Activated B cell treated with CpG ODN at 0.5 μM for 24 hours (primary cell): ENCODE data around the gene MCOLN2. TPM values are rescaled to one million over a fixed set of nuclear protein-coding genes. Genes with fewer than 3 reads are reported as not detected.

ENCODE experiments used
- ATAC-seq: fragments of 200-7000 bp; cut with Tn5 transposase; one replicate; pipeline ENCODE4 v1.10.0; 2021; ENCODE audit warnings: low read depth, mild to moderate bottlenecking, moderate library complexity
- CTCF ChIA-PET: fragments of 350-600 bp; sonication (Branson Sonifier 250); formaldehyde crosslinking; loops from one replicate; lab custom pipeline; 2021; ENCODE audit warnings: antibody characterized with exemption; lab: Charles Lee
- POLR2A ChIA-PET: fragments of 350-600 bp; sonication (Branson Sonifier 250); formaldehyde crosslinking; loops from one replicate; lab custom pipeline; 2021; ENCODE audit warnings: antibody characterized with exemption; lab: Charles Lee
- DNase-seq: peaks from one replicate; pipeline ENCODE4 v3.0.0; 2022
- H3K27ac Mint-ChIP-seq: one replicate; pipeline ENCODE4 v1.8.0; 2020; ENCODE audit warnings: mixed read lengths
- H3K27me3 Mint-ChIP-seq: one replicate; pipeline ENCODE4 v1.8.0; 2021; ENCODE audit warnings: mixed read lengths
- H3K36me3 Mint-ChIP-seq: one replicate; pipeline ENCODE4 v1.8.0; 2021; ENCODE audit warnings: low read depth, mixed read lengths
- H3K4me1 Mint-ChIP-seq: one replicate; pipeline ENCODE4 v1.8.0; 2021; ENCODE audit warnings: mixed read lengths
- H3K4me3 Mint-ChIP-seq: one replicate; pipeline ENCODE4 v1.8.0; 2020; ENCODE audit warnings: mild to moderate bottlenecking, mixed read lengths
- H3K9me3 Mint-ChIP-seq: one replicate; pipeline ENCODE4 v1.8.0; 2020; ENCODE audit warnings: mixed read lengths
- CTCF ChIP-seq: fragments of 200-600 bp; IDR thresholded peaks from one replicate; pipeline ENCODE4 v1.8.0; 2022; ENCODE audit warnings: antibody characterized with exemption, mild to moderate bottlenecking
- intact Hi-C: fragments of 100-400 bp; cut with micrococcal nuclease; formaldehyde crosslinking; loops from one replicate; pipeline ENCODE4 v1.15.1; 2024
- total RNA-seq: library from RNA; stranded (reverse); gene quantifications from 2 replicates; pipeline ENCODE4 v1.2.3, GENCODE V29; 2022

The MCOLN2 gene
- total RNA-seq, 1 donor from 2014 or later, result 80.2 TPM

GRCh38 chr1:85028151-85028550 lies 31.2 kb upstream of the MCOLN2 start:
- H3K27me3 Mint-ChIP-seq, result peaks cover 2% of the 10 kb centered on the region
- H3K27ac Mint-ChIP-seq, result no peak overlapping the region
- no peak for TF ChIP-seq CTCF
- POLR2A ChIA-PET, result interaction anchor here (1.3 to 2.5 kb wide), 2 partner anchors 32 to 83 kb away, joined by 6 to 32 read pairs; no protein-coding TSS in a partner anchor
- no peak for ATAC-seq
- H3K9me3 Mint-ChIP-seq, result no peaks in the 10 kb centered on the region
- intact Hi-C loops, result loop anchor here (10.0 kb wide), 1 partner anchor 253 kb away; no protein-coding TSS in a partner anchor
- no peak for DNase-seq
- peaks cover 8% of the 10 kb centered on the region for H3K4me1 Mint-ChIP-seq
- H3K36me3 Mint-ChIP-seq, result no peaks in the 10 kb centered on the region
- CTCF ChIA-PET, result interaction anchor here (0.6 to 5.8 kb wide), 20 partner anchors 9 to 522 kb away, joined by 3 to 366 read pairs (median 8); partner anchors contain the start of genes C1orf52, GNG5 and SPATA1
- H3K4me3 Mint-ChIP-seq, result no peak overlapping the region

- Mint-ChIP-seq H3K4me3 (peak overlapping the region; percentile 69), H3K27me3 (no peaks in the 10 kb centered on the region), H3K27ac (peak overlapping the region; percentile 85), H3K9me3 (no peaks in the 10 kb centered on the region), H3K36me3 (no peaks in the 10 kb centered on the region), H3K4me1 (peaks cover 8% of the 10 kb centered on the region)
- TF ChIP-seq CTCF, result no peak
- CTCF ChIA-PET, result interaction anchor here (0.5 to 5.8 kb wide), 25 partner anchors 8 to 521 kb away, joined by 3 to 366 read pairs (median 6); partner anchors contain the start of genes C1orf52, GNG5 and SPATA1
- no peak for DNase-seq
- ATAC-seq, result peak; percentile 98
- POLR2A ChIA-PET, result interaction anchor here (0.7 to 2.5 kb wide), 4 partner anchors 29 to 83 kb away, joined by 3 to 32 read pairs (median 6); no protein-coding TSS in a partner anchor
- intact Hi-C loops, result loop anchor here (1.0 to 10.0 kb wide), 5 partner anchors 30 to 253 kb away; partner anchors contain the start of gene MCOLN2
These were observed 30.5 kb upstream of the MCOLN2 start for GRCh38 chr1:85027242-85027983.

GRCh38 chr1:85025940-85026339 lies 29.0 kb upstream of the MCOLN2 start:
- H3K36me3 Mint-ChIP-seq, result no peaks in the 10 kb centered on the region
- TF ChIP-seq CTCF, result no peak
- intact Hi-C loops, result loop anchor here (10.0 kb wide), 1 partner anchor 251 kb away; no protein-coding TSS in a partner anchor
- H3K9me3 Mint-ChIP-seq, result no peaks in the 10 kb centered on the region
- DNase-seq (no peak), ATAC-seq (no peak)
- H3K4me3 Mint-ChIP-seq, result no peak overlapping the region
- no peak overlapping the region for H3K27ac Mint-ChIP-seq
- peaks cover 8% of the 10 kb centered on the region for H3K4me1 Mint-ChIP-seq
- H3K27me3 Mint-ChIP-seq, result no peaks in the 10 kb centered on the region
- ChIA-PET POLR2A (no interaction called here), CTCF (interaction anchor here (5.8 kb wide), 1 partner anchor 81 kb away, joined by 366 read pairs; no protein-coding TSS in a partner anchor)

- Mint-ChIP-seq H3K9me3 (no peaks in the 10 kb centered on the region), H3K27me3 (no peaks in the 10 kb centered on the region), H3K36me3 (no peaks in the 10 kb centered on the region), H3K27ac (no peak overlapping the region), H3K4me1 (peaks cover 8% of the 10 kb centered on the region), H3K4me3 (no peak overlapping the region)
- POLR2A ChIA-PET, result no interaction called here
- DNase-seq (no peak), ATAC-seq (no peak)
- CTCF ChIA-PET, result interaction anchor here (0.8 to 5.8 kb wide), 3 partner anchors 22 to 230 kb away, joined by 3 to 366 read pairs (median 5); no protein-coding TSS in a partner anchor
- intact Hi-C loops, result loop anchor here (10.0 kb wide), 1 partner anchor 250 kb away; no protein-coding TSS in a partner anchor
- TF ChIP-seq CTCF, result no peak
These were observed 27.8 kb upstream of the MCOLN2 start for GRCh38 chr1:85024736-85025135.

GRCh38 chr1:85022700-85023099 lies 25.8 kb upstream of the MCOLN2 start:
- Mint-ChIP-seq H3K36me3 (no peaks in the 10 kb centered on the region), H3K4me1 (peaks cover 6% of the 10 kb centered on the region), H3K4me3 (no peak overlapping the region), H3K27ac (no peak overlapping the region), H3K9me3 (no peaks in the 10 kb centered on the region), H3K27me3 (no peaks in the 10 kb centered on the region)
- CTCF ChIA-PET, result no interaction called here
- POLR2A ChIA-PET, result no interaction called here
- ATAC-seq (no peak), DNase-seq (no peak)
- intact Hi-C loops, result loop anchor here (10.0 kb wide), 1 partner anchor 248 kb away; no protein-coding TSS in a partner anchor
- TF ChIP-seq CTCF, result no peak
